Kidney (tissue), 14 donors: ENCODE measurements around the gene SPEG. TPM values are rescaled to one million over a fixed set of nuclear protein-coding genes. Genes with fewer than 3 reads are reported as not detected.

Experiments used
- DNase-seq, 5 donors: peaks; one replicate each; pipeline ENCODE4 v3.0.0-alpha.2; 2013 to 2020
- FAIRE-seq: peaks from 2 replicates; lab custom pipeline; 2012; peaks lifted over from hg19 to GRCh38; lab: Jason Lieb, UNC
- H3K27ac ChIP-seq, 2 donors: one replicate each; pipeline ENCODE4 v1.7.0; 2013; ENCODE audit warnings: low read depth in 2 of 2, low read length in 2 of 2, inconsistent platforms in 1 of 2
- H3K27me3 ChIP-seq: one replicate; pipeline ENCODE4 v1.7.1; 2013; ENCODE audit warnings: low read length, inconsistent platforms; ENCODE audit not compliant: control insufficient read depth, insufficient read depth
- H3K36me3 ChIP-seq, 3 donors: one replicate each; pipeline versions ENCODE4 v1.7.0 to v1.7.1; 2013; ENCODE audit warnings: low read length in 3 of 3, control low read depth in 1 of 3, inconsistent platforms in 1 of 3; ENCODE audit not compliant: insufficient read depth in 3 of 3, control insufficient read depth in 2 of 3
- H3K4me1 ChIP-seq, 3 donors: one replicate each; pipeline versions ENCODE4 v1.7.0 to v1.7.1; 2013; ENCODE audit warnings: low read length in 3 of 3, inconsistent platforms in 1 of 3, low read depth in 1 of 3; ENCODE audit not compliant: control insufficient read depth in 2 of 3, insufficient read depth in 2 of 3
- H3K4me3 ChIP-seq, 3 donors: one replicate each; pipeline versions ENCODE4 v1.7.0 to v1.8.1; 2013; ENCODE audit warnings: low read length in 3 of 3, control low read depth in 1 of 3, inconsistent platforms in 1 of 3
- H3K9ac ChIP-seq, 3 donors: one replicate each; pipeline versions ENCODE4 v1.7.0 to v1.7.1; 2013; ENCODE audit warnings: low read length in 3 of 3, control low read depth in 1 of 3, inconsistent platforms in 1 of 3
- H3K9me3 ChIP-seq, 3 donors: one replicate each; pipeline versions ENCODE4 v1.7.0 to v1.7.1; 2013; ENCODE audit warnings: low read length in 3 of 3, control low read depth in 1 of 3, inconsistent platforms in 1 of 3; ENCODE audit not compliant: control insufficient read depth in 2 of 3, insufficient read depth in 1 of 3
- intact Hi-C: fragments of 100-400 bp; cut with DNase I; formaldehyde crosslinking; loops from one replicate; pipeline ENCODE4 v1.11.1; 2022
- polyA plus RNA-seq: library from polyadenylated mRNA; stranded (reverse); fragments of 350-450 nt; fragmentation: Illumina TruSeq; extraction: RNeasy Lipid Tissue Mini Kit (QIAGEN cat#74804); gene quantifications from one replicate; pipeline ENCODE4 v1.2.3, GENCODE V29; 2014; ENCODE audit warnings: low read depth, low replicate concordance; ENCODE audit not compliant: insufficient read depth
- total RNA-seq: library from RNA; stranded (reverse); fragmentation: NEBNext Ultra II Directional; extraction: Animal tissue kit (Norgen Biotek cat#: 25700); gene quantifications from one replicate; pipeline ENCODE4 v1.2.1, GENCODE V29; 2021
- TF ChIP-seq, protein P1 (sequence below): IDR thresholded peaks from 3 replicates; pipeline ENCODE4 v1.5.1; 2012; ENCODE audit warnings: mild to moderate bottlenecking, moderate library complexity, borderline replicate concordance; ENCODE audit not compliant: insufficient read depth; ENCODE audit errors: extremely low read depth
- donor health status: control.
- donor health status: control.
- donor health status: control.
- donor health status: control.
- donor health status: control.
- donor health status: DM: yes; HTN: yes; CAD: no.
- donor health status: Normal renal cell carcinoma (clear cell type).

The SPEG gene
- total and polyA plus RNA-seq, 2 donors from 2014 or later: 13.1 to 26.6 TPM

DNA sequence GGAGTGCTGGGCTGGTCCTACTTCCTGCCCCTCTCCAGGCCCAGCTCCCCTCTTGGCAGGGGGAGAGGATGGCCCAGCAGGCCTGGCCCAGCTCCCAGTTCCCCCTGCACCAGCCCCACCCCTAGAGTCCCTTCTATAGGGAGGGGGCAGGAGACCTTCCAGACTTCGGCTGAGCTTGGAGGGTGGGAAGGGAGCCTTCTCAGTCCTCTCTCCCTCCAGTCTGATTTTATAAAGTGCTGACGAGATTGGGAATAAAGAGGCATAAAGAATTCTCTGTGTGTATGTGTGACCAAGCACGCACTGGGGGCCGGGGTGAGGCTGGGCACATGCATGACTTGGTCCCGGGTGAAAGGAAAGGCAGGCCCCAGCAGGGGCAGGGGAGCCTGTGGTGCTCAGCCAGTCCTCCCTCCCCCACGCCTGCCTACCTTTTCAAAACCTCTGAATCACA, 103.9 kb downstream of the SPEG start:
- H3K4me1 ChIP-seq: peaks cover 4 to 10% (median 9%) of the 10 kb centered on the region in 3 donors
- H3K27me3 ChIP-seq: no peaks in the 10 kb centered on the region
- TF ChIP-seq, protein P1, sequence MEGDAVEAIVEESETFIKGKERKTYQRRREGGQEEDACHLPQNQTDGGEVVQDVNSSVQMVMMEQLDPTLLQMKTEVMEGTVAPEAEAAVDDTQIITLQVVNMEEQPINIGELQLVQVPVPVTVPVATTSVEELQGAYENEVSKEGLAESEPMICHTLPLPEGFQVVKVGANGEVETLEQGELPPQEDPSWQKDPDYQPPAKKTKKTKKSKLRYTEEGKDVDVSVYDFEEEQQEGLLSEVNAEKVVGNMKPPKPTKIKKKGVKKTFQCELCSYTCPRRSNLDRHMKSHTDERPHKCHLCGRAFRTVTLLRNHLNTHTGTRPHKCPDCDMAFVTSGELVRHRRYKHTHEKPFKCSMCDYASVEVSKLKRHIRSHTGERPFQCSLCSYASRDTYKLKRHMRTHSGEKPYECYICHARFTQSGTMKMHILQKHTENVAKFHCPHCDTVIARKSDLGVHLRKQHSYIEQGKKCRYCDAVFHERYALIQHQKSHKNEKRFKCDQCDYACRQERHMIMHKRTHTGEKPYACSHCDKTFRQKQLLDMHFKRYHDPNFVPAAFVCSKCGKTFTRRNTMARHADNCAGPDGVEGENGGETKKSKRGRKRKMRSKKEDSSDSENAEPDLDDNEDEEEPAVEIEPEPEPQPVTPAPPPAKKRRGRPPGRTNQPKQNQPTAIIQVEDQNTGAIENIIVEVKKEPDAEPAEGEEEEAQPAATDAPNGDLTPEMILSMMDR: no peak
- FAIRE-seq (no peak), DNase-seq (peak in 1 of 5 donors; percentile 57)
- H3K4me3 ChIP-seq: no peak overlapping the region
- intact Hi-C loops: loop anchor here (10.0 kb wide), 1 partner anchor 134 kb away; no protein-coding TSS in a partner anchor
- no peak overlapping the region for H3K27ac ChIP-seq
- peaks cover 0 to 8% (median 8%) of the 10 kb centered on the region in 3 donors for H3K36me3 ChIP-seq
- no peak overlapping the region for H3K9ac ChIP-seq
- no peaks in the 10 kb centered on the region for H3K9me3 ChIP-seq

DNA sequence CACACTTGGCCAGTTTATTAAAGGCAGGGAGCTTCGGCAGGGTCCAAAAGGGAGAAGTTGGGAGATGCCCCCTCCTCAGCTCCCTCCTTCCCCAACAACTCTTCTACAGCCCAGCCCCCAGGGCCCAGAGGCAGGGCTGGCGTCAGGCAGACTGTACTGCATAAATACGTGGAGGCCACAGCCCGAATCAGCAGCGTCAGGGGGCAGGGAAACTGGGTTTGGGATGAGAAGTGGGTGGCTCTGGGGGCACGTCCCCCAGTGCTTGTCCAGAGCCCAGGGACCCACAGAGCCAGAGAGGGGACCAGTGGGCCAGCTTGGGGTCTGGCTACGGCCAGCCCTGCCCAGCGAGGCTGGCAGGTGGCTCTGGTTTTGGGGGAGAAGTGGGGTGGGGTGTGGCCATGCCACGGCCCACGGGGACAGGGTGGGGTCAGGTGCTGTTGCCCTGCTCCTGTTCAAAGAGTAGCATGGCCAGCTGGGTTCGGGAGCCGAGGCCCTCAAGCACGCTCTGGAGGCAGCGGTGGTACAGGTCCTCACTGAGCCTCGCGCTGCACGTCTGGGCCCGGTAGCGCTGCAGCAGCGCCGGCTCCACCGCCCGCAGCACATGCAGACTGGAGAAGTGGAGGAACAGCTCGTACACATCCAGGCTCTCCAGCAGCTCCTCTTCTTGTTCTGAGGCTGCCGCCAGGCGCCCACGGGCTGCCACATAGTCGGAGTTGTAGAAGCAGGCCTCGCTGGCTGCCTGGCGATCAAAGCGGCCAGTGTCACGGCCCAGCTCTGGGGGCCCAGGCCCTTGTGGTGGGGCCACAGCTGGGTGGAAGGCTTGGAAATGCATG, 104.5 kb downstream of the SPEG start:
- DNase-seq (no peak), FAIRE-seq (no peak)
- intact Hi-C loops: loop anchor here (10.0 kb wide), 1 partner anchor 134 kb away; no protein-coding TSS in a partner anchor
- H3K4me1 ChIP-seq: peaks cover 4 to 12% (median 9%) of the 10 kb centered on the region in 3 donors
- no peak overlapping the region for H3K4me3 ChIP-seq
- no peak overlapping the region for H3K27ac ChIP-seq
- TF ChIP-seq, protein P1: no peak
- H3K9ac ChIP-seq: no peak overlapping the region
- H3K36me3 ChIP-seq: peaks cover 0 to 8% (median 8%) of the 10 kb centered on the region in 3 donors
- H3K27me3 ChIP-seq: no peaks in the 10 kb centered on the region
- H3K9me3 ChIP-seq: no peaks in the 10 kb centered on the region

DNA sequence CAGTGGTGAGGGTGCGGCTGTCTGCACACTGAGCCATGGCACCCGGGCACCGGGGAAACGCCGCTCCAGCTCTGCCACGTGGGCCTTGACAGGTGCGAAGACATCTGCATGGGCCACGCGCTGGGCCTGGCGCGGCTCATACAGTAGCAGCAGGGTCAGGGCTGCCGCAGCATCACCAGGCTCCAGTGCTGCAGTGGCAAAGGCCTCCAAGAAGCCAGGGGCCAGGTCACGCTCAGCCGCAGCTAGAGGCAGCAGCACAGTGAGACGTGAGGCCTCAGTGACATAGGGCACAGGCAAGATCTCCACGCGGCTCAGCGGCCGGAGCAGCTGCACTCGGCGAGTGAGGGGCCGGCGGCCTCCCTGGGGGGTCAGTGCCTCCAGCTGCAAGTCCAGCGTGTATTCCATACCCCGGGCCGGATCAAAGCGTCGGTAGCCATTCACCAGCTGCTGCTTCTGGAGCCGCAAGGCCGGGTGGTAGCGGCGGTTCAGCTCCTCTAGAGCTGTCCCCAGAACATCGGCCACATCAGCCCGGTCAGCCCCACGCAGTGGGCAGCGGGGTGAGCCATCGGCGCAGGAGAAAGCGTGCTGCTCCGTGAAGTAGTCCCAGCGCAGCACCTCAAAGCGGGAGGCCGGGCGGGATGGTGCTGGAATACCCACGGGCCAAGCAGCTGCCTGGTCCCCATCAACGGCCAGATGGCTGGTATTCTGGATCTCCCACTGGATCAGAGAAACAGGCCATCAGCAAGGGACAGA, 105.5 kb downstream of the SPEG start:
- Histone ChIP-seq H3K9me3 (no peaks in the 10 kb centered on the region), H3K4me1 (peaks cover 4 to 18% (median 9%) of the 10 kb centered on the region in 3 donors), H3K36me3 (peaks cover 0 to 8% (median 8%) of the 10 kb centered on the region in 3 donors), H3K4me3 (no peak overlapping the region), H3K9ac (no peak overlapping the region), H3K27me3 (no peaks in the 10 kb centered on the region), H3K27ac (no peak overlapping the region)
- peak in 1 of 5 donors; percentile 77 for DNase-seq
- intact Hi-C loops: loop anchor here (10.0 kb wide), 1 partner anchor 135 kb away; no protein-coding TSS in a partner anchor
- no peak for FAIRE-seq
- TF ChIP-seq, protein P1: no peak
